ENCODE data around the gene BCL11B.
"Not testable (repeated sequence)": the region's sequence is repeated elsewhere in the genome, so short reads cannot be mapped to it uniquely, and the experiment has no call there.

Gene BCL11B

GRCh38 chr14:99194736-99195135 is 77.3 kb downstream of the BCL11B start:
- no peak for DNase-seq

DNA sequence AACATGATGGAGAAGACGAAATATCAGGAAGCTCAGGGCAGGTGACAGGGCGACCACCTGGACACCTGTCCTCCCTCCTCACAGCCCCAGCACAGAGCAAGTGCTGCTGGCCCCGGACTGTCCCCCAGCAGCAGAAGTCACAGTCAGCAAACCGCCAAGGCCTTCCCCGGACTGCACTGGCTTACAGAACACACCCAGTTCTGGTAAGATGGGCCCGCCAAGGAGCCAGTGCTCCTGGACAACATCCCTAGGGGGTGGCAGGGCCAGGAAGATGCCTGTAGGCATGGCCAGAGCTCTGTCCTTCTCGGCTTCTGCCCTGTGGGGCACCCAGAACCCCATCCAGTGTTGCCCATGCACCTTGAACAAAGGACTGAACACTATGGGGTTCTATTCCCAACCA is 77.9 kb downstream of the BCL11B start:
- DNase-seq, result no peak

DNA sequence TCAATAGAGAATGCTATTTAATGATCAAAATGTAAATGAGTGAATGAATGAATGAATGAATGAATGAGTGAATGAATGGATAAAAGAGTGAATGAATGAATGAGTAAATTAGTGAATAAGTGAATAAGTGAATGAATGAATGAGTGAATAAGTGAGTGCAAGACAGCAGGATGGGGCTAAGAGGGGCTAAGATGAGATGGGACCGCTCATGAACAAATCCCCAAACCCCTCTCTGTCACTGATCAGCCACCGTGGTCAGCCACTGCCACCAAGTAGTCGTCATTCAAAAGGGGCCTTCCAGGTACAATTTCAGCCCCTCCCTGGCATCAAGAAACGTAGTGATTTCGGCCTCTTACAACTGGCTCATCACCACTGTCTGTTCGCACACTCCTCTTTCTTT is 79.2 kb downstream of the BCL11B start:
- DNase-seq, result no peak

DNA sequence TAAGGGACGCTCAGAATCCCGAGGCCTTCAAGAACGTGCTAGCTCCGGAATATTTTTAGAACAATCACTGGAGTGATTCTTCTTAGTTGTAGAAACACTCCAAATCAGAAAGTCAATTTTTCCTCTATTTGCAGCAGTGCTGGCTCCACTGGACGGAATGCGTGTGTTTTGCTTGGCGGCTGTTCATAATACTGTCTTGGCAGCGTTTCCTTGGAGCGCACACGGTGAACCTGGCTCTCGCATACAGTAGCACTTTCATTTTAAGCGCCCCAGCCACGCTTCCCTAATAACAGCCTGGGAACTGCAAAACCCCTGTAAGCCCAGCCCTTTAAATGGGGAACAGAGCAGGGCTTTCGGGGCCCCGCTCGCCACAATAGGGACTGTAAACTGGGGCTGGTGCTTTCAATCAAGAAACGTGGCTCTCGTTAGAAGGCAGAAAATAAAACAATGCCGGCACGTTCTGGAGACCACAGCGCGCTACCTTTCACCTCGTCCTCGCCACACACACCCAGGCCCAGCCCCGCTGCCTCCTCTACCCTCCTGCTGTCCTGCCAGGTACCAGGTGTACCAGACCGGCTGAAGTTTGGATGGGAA is 79.9 kb downstream of the BCL11B start:
- no peak for DNase-seq

- DNase-seq, result no peak
Observed at GRCh38 chr14:99191395-99192027, 80.5 kb downstream of the BCL11B start.

DNA sequence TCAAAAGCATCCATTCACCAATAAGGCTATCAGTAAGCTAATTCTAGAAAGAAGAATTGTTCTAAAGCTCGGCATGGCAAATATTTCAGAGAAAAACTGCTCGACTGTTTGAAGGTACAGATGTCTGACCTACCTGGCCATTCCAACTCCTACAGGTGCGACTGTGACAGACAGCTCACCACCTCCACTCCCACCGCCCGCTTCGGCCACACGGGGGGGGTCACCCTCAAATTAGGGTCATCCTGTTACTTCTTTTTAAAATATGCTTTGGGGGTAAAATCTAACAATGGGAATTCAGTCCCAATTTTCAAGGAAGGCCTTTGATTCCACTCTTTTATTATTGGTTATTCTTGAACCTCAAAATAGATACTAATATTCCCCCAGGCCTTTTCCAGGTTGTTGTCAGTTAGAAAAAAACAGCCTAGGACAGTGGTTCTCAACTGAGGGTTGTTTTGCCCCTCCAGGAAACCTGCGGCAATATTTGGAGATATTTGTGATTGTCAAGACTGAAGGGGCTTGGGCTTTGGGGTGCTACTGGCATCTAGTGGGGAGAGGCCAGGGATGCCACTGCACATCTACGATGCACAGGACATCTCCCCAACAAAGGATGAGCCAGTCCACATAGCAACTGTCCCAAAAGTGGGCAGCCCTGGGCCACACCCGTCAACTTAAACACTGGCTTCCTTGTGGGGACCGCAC is 81.2 kb downstream of the BCL11B start:
- DNase-seq, result no peak

DNA sequence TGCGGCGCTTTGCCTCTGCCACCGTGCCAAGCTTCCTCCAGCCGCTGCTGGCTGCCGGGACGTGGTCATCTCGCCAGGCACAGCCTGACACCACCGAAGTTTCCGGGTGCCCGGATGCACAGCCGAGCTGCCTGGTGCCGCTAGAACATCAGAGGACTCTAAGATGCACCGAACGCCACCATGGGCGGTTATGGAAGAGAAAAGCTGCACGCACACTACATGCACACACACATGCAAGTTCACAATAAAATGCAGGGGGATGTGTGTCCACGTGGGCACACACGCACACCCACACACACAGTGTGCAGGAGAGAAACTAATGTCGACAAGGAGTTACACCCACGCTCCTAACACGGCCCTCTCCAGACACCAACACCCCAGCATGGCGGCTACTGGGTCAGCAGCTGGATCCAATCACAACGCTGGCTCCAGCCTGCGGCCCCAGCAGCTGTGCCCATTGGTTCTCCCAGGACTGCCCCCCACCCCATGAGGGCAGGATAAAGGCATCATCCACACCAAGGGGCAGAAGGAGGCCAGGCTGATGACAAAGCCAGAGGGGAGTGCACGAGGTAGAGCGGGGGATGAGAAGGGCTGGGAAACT is 82.7 kb downstream of the BCL11B start:
- no peak for DNase-seq

- DNase-seq, result no peak
Observed at GRCh38 chr14:99188731-99189191, 83.2 kb downstream of the BCL11B start.

DNA sequence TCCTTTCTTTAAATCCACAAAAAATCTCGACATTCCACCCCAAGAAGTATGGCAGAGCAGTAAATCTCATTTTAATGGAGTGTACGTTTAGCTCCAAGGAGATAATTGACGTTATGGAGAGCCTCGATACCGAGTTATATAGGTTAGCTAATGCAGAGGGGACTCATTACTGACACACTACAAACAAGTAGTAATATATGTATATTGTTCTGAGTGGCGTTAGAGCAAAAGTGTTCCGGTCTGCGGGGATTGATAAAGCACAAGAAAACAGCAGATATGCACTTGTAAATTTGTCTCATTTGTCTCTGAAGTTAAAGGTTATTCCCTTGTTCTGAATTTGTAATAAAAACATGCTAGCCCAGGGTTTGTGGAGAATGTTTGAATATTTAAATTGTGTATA is 84.1 kb downstream of the BCL11B start:
- no peak for DNase-seq

DNA sequence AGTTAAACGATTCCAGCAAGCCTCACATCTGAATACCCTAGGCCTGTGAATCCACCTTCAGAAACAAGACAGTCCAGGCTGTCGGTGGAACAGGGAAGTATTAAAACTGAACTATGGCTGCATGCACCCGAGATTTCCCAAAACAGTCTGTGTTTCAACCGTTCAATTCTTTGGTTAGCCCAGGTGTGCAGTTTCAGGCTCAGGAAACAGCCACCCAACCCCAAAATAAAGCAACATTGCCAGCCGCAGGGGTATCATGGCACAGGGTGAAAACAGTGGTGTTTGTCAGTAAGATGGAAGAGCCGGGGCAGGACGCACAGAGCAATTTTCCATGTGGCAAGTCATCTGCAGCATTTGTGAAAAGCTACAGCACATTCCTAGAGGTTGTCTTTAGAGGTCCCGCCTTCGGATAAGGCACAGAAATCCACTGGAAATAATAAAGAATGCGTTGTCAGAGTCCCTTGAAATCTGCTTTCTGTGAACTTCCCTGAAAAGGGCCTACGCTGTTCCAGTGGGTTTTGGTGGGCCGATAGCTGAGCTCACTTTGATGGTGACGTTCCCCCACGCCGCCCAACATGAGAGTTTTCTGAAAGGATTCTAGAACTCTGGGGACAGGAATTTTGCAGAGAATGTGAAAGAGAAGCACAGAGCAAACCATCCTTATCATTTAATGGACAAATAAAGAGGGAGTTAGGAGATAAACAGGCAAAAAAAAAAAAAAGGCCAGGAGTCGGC is 84.9 kb downstream of the BCL11B start:
- no peak for DNase-seq

DNA sequence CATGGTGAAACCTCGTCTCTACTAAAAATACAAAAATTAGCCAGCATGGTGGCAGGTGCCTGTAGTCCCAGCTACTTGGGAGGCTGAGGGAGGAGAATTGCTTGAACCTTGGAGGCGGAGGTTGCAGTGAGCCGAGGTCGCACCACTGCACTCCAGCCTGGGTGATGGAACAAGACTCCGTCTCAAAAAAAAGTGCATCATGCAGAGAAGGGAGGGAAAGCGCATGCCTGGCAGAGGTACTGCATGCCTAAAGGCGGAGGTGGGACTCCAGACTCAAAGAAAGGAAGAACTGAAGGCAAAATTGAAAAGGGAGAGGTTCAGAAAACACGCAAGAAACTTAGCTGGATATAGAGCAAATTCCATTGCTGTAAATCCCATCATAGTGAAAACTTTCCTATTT is 85.7 kb downstream of the BCL11B start:
- DNase-seq, result not testable (repeated sequence)

- no peak for DNase-seq
Observed at GRCh38 chr14:99185436-99186068, 86.4 kb downstream of the BCL11B start.

- no peak for DNase-seq
Observed at GRCh38 chr14:99183716-99184115, 88.3 kb downstream of the BCL11B start.

DNA sequence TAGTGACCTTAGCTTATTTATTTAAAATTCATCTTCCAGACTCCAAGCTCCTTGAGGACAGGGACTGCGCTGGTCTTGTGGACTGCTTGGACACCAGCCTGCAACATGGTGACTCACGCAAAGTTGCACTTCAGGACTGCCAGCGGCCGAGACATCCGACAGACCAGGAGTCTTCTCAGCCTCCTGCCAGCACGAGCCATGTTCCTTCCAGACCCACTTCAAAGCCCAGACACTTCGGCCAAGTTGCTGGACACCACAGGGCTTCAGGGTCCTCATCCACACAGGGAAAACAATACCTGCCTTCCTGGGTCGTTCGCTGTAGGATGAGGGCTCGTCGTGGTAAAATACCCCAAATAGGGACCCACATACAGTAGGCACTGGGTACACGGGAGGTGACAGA is 88.7 kb downstream of the BCL11B start:
- no peak for DNase-seq

DNA sequence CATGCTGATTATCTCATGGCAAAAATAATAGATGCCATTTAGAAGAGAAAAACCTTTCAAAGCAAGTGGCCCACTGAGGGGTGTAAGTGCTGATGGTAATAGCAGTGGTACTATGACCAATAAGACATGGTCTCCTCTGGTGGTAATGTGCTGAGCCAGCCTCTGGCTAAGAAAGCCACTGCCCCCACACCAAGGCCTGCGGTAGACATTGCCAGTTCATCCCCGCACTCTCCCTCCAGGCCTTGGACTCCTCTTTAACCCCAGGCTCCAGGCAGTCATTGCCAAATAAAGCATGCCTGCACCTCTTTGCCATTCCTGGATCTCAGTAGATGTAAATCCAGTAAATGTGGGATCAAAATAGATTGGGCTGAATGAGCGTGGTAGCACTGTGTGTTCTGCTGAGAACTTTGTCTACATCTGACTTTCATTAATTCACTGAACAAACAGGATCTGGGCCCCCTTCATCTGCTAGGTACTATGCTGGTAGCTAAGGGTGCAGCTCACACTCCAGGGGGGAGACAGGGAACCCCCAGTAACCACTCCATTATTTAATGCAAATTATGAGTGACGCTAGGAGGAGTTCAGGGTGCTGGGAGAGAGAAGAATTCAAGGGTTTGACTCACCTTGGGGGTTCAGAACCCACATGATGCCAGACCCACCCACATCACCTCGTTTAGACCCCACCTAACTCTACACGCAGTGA is 89.3 kb downstream of the BCL11B start:
- DNase-seq, result no peak

DNA sequence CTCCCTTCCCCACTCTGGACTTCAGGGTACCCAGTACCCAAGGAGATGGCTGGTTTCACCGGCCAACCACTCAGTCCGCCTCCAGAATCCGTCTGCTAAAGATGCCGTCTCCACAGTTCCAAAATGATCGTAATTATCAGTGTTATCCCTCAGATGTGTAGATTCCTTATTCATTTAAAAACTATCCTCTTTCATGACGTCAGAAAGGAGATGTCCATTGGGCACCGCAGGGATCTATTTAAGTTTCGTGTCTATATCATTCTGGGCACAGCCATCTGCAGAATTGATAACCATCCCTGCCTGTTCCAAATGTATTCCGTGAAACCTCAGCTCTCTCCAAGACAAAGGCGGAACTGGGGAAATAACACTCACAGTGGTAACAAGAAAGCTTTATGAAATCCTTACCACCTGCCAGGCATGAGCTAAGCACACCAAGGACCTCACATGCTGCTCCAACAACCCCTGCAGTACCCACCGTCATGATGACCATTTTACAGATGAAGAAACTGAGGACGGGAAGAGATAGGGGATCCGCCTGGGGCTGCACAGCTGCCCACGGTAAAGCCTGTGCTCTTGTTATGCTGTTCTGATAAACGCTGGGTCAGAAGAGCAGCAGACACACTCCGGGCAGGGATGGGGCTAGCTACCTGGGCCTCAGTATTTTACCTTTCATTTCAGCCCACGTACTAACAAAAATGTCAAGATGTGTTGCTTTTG is 90.0 kb downstream of the BCL11B start:
- DNase-seq, result no peak

DNA sequence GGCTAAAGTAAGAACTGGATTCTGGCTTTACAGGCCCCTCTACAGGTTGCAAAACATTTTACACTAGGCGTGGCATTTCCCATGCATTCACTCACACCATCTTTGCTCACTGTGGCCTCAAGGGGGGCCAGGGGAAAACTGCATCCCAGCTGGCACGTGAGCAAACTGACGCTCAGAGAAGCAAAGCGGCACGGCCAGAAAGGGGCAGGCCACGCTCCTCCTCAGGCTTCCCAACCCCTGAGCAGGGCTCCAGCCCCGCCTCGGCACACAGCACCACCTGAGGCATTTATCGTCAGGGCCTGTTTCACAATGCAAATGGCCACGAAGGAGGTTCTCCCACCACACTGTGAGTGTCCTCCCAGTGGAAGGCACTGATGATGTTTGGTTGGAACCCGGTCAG is 90.8 kb downstream of the BCL11B start:
- DNase-seq, result no peak

- no peak for DNase-seq
Observed at GRCh38 chr14:99179946-99180345, 92.1 kb downstream of the BCL11B start.

DNA sequence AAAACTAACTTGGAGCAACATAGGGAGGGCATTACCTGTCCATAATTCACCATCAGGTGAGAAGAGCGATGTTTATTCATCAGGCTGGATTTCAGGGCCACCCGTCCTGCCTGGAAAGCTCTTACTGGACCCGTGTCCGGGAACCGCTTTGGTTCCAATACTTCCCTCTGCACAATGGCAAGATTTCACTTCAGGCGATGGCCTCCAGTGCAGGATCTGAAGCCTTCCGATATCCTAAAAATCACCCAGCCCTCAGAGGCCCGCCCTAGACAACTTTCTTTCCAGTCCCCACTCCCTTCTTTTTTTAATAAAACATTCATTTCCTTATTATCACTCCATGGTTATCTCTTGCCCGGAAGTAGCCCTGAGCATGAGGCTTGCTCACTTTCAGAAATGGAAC is 92.5 kb downstream of the BCL11B start:
- no peak for DNase-seq

- DNase-seq, result no peak
Observed at GRCh38 chr14:99177886-99178835, 93.8 kb downstream of the BCL11B start.

Data from NCI-H82 (cell line).